Mesenchymal stem cell (in vitro differentiated cells and primary cell): ENCODE measurements around the gene ZDHHC14.
A peak's percentile ranks its signal among the peaks of the same experiment; 100 is the strongest.

ENCODE experiments used
- DNase-seq: peaks from one replicate; pipeline ENCODE4 v3.0.0-alpha.2; 2013
- H2AFZ ChIP-seq: one replicate; pipeline ENCODE4 v1.6.1; 2013; ENCODE audit warnings: low read depth, mild to moderate bottlenecking, control low read depth, inconsistent platforms, low read length, moderate library complexity
- H2AK5ac ChIP-seq: 2 replicates; pipeline ENCODE4 v1.6.1; 2013; ENCODE audit warnings: low read length, moderate library complexity, mild to moderate bottlenecking, inconsistent platforms; ENCODE audit not compliant: severe bottlenecking
- H2BK120ac ChIP-seq: one replicate; pipeline ENCODE4 v1.6.1; 2013; ENCODE audit warnings: low read depth, mild to moderate bottlenecking, inconsistent platforms, low read length, moderate library complexity
- H2BK12ac ChIP-seq, 2 experiments: one replicate each; pipeline ENCODE4 v1.6.1; 2013; ENCODE audit warnings: inconsistent platforms in 2 of 2, low read length in 2 of 2, mild to moderate bottlenecking in 2 of 2, moderate library complexity in 2 of 2, control low read depth in 1 of 2
- H2BK15ac ChIP-seq: one replicate; pipeline ENCODE4 v1.6.1; 2013; ENCODE audit warnings: mild to moderate bottlenecking, low read depth, inconsistent platforms; ENCODE audit not compliant: poor library complexity, severe bottlenecking
- H2BK5ac ChIP-seq: 2 replicates; pipeline ENCODE4 v1.6.1; 2013; ENCODE audit warnings: low read depth, mild to moderate bottlenecking, low read length, control low read depth, inconsistent platforms; ENCODE audit not compliant: poor library complexity, severe bottlenecking
- H3K14ac ChIP-seq, 2 experiments: one replicate each; pipeline ENCODE4 v1.6.1; 2013; ENCODE audit warnings: inconsistent platforms in 2 of 2, low read length in 2 of 2, control low read depth in 1 of 2, mild to moderate bottlenecking in 1 of 2, moderate library complexity in 1 of 2
- H3K18ac ChIP-seq, 2 experiments: one replicate each; pipeline ENCODE4 v1.6.1; 2013; ENCODE audit warnings: inconsistent platforms in 2 of 2, low read length in 2 of 2, control low read depth in 1 of 2, low read depth in 1 of 2, mild to moderate bottlenecking in 1 of 2
- H3K23ac ChIP-seq, 2 experiments: one replicate each; pipeline ENCODE4 v1.6.1; 2013; ENCODE audit warnings: inconsistent platforms in 2 of 2, low read length in 2 of 2, mild to moderate bottlenecking in 2 of 2, moderate library complexity in 2 of 2, control low read depth in 1 of 2
- H3K27ac ChIP-seq: 2 replicates; pipeline ENCODE4 v1.5.1; 2013; ENCODE audit warnings: mild to moderate bottlenecking, moderate library complexity, low read length, control low read depth, inconsistent platforms; ENCODE audit not compliant: poor library complexity, severe bottlenecking
- H3K27me3 ChIP-seq, 2 experiments: 2 replicates each; pipeline versions ENCODE4 v1.6.1 to v1.7.0; 2013; ENCODE audit warnings: low read length in 2 of 2, mild to moderate bottlenecking in 2 of 2, moderate library complexity in 2 of 2, control low read depth in 1 of 2, inconsistent platforms in 1 of 2; ENCODE audit not compliant: control insufficient read depth in 1 of 2, insufficient read depth in 1 of 2
- H3K36me3 ChIP-seq, 2 experiments: 2 replicates each; pipeline versions ENCODE4 v1.6.1 to v1.7.0; 2013; ENCODE audit warnings: low read length in 2 of 2, control low read depth in 1 of 2, inconsistent platforms in 1 of 2, low read depth in 1 of 2, mild to moderate bottlenecking in 1 of 2; ENCODE audit not compliant: insufficient read depth in 2 of 2, control insufficient read depth in 1 of 2
- H3K4ac ChIP-seq, 2 experiments: one replicate each; pipeline ENCODE4 v1.6.1; 2013; ENCODE audit warnings: inconsistent platforms in 2 of 2, low read length in 2 of 2, mild to moderate bottlenecking in 2 of 2, moderate library complexity in 2 of 2, control low read depth in 1 of 2, low read depth in 1 of 2
- H3K4me1 ChIP-seq: 2 replicates; pipeline ENCODE4 v1.6.1; 2013; ENCODE audit warnings: low read depth, low read length, control low read depth; ENCODE audit not compliant: control insufficient read depth, insufficient read depth
- H3K4me2 ChIP-seq: 2 replicates; pipeline ENCODE4 v1.6.1; 2013; ENCODE audit warnings: low read length, mild to moderate bottlenecking, inconsistent platforms; ENCODE audit not compliant: poor library complexity, severe bottlenecking
- H3K4me3 ChIP-seq, 2 experiments: 2 replicates each; pipeline versions ENCODE4 v1.5.1 to v1.7.0; 2013; ENCODE audit warnings: low read length in 2 of 2, mild to moderate bottlenecking in 2 of 2, control low read depth in 1 of 2, low read depth in 1 of 2; ENCODE audit not compliant: insufficient read depth in 1 of 2
- H3K79me1 ChIP-seq: replicated peaks from 2 replicates; pipeline ENCODE4 v1.6.1; 2013; ENCODE audit warnings: mild to moderate bottlenecking, control low read depth, low read length, inconsistent platforms; ENCODE audit not compliant: poor library complexity, severe bottlenecking
- H3K9ac ChIP-seq: 2 replicates; pipeline ENCODE4 v1.7.0; 2013; ENCODE audit warnings: mild to moderate bottlenecking, low read length, moderate library complexity
- H3K9me3 ChIP-seq: 2 replicates; pipeline ENCODE4 v1.7.0; 2013; ENCODE audit warnings: mild to moderate bottlenecking, low read length; ENCODE audit not compliant: control insufficient read depth
- H4K8ac ChIP-seq: one replicate; pipeline ENCODE4 v1.6.1; 2013; ENCODE audit warnings: inconsistent platforms, mild to moderate bottlenecking, low read length, moderate library complexity
- H4K91ac ChIP-seq: one replicate; pipeline ENCODE4 v1.6.1; 2013; ENCODE audit warnings: mild to moderate bottlenecking, low read length, inconsistent platforms
- WGBS: methylation state at CpG from one replicate; pipeline ENCODE4 v1.1.7; 2013; ENCODE audit warnings: mixed read lengths; 5-methylcytosine and 5-hydroxymethylcytosine counted together

Gene ZDHHC14

GRCh38 chr6:157530126-157530525 is 149.1 kb downstream of the ZDHHC14 start:
- no peak for DNase-seq
- WGBS = 97% methylated on average over 4 of the region's 4 CpGs
- Histone ChIP-seq H2AK5ac (no peak overlapping the region), H3K4me3 (no peak overlapping the region), H3K36me3 (peaks cover 0 to 3% of the 10 kb centered on the region in 2 experiments), H3K4me2 (no peak overlapping the region), H3K4ac (no peak overlapping the region), H3K9ac (no peak overlapping the region), H3K27me3 (peaks cover 0 to 57% of the 10 kb centered on the region in 2 experiments), H2BK15ac (no peak overlapping the region), H2BK12ac (no peak overlapping the region), H3K18ac (no peak overlapping the region), H3K14ac (no peak overlapping the region), H4K91ac (no peak overlapping the region), H3K9me3 (no peaks in the 10 kb centered on the region), H2BK5ac (no peak overlapping the region), H2BK120ac (no peak overlapping the region), H2AFZ (no peak overlapping the region), H3K23ac (no peak overlapping the region), H3K79me1 (peaks cover 12% of the 10 kb centered on the region), H3K4me1 (peaks cover 17% of the 10 kb centered on the region), H3K27ac (no peak overlapping the region), H4K8ac (no peak overlapping the region)

- 89% methylated on average over 8 of the region's 10 CpGs for WGBS
- no peak overlapping the region for H3K4ac ChIP-seq
- H3K79me1 ChIP-seq = peaks cover 12% of the 10 kb centered on the region
- no peak overlapping the region for H2BK12ac ChIP-seq
- H3K27me3 ChIP-seq = peaks cover 0 to 51% of the 10 kb centered on the region in 2 experiments
- DNase-seq = no peak
- no peak overlapping the region for H2BK5ac ChIP-seq
- no peak overlapping the region for H3K9ac ChIP-seq
- H2BK120ac ChIP-seq = no peak overlapping the region
- H3K4me1 ChIP-seq = peaks cover 18% of the 10 kb centered on the region
- H4K91ac ChIP-seq = no peak overlapping the region
- no peak overlapping the region for H2AK5ac ChIP-seq
- no peak overlapping the region for H3K23ac ChIP-seq
- H3K14ac ChIP-seq = peak overlapping the region in 1 of 2 experiments; percentile 67
- H2AFZ ChIP-seq = no peak overlapping the region
- no peak overlapping the region for H3K4me3 ChIP-seq
- H3K18ac ChIP-seq = no peak overlapping the region
- H3K27ac ChIP-seq = no peak overlapping the region
- no peak overlapping the region for H3K4me2 ChIP-seq
- H3K9me3 ChIP-seq = no peaks in the 10 kb centered on the region
- H2BK15ac ChIP-seq = no peak overlapping the region
- no peak overlapping the region for H4K8ac ChIP-seq
- H3K36me3 ChIP-seq = peaks cover 0 to 3% of the 10 kb centered on the region in 2 experiments
Observed at GRCh38 chr6:157530724-157531168, 149.8 kb downstream of the ZDHHC14 start.

DNA sequence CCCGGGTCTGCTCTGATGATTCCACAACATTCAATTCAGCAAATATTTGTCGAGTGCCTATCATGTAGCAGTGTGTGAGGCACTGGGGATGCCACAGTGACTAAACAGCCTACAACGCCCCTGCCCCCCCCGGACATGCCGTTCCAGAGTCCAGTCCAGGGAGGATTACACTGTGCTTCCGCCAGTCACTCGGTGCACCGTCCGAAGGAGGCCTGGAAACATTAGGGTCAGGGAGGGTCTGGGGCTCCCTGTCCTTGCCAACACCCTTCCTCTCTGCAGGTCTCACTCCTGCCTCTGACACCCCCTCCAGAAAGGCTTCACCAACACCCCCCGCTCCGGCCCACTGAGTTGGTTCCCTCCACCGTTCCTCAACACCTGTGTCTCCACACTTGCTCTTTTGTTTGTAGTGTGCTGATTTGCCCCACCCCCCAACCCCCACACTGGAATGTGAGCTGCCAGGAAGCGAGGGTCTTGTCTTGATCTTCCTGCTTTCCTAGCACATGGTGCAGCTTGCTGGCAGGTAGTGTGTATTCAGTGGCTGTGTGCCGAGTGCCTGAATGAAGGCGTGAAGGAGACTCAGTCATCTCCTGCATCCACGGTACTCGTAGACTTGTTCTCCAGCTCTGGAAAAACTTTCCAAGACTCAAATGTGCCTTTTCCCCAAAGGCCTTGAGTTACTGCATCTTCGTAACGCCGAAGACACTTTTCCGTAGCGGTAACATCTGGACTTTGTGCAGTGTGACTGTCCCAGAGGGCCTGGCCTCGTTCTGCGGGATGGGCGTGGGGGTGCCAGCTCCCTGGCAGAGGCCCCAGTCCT is 150.4 kb downstream of the ZDHHC14 start:
- no peak overlapping the region for H2AK5ac ChIP-seq
- H3K4ac ChIP-seq = no peak overlapping the region
- no peak overlapping the region for H2BK12ac ChIP-seq
- peaks cover 18% of the 10 kb centered on the region for H3K4me1 ChIP-seq
- no peak overlapping the region for H2BK15ac ChIP-seq
- H3K79me1 ChIP-seq = peaks cover 12% of the 10 kb centered on the region
- H3K27ac ChIP-seq = no peak overlapping the region
- H4K8ac ChIP-seq = no peak overlapping the region
- H3K4me2 ChIP-seq = no peak overlapping the region
- H3K23ac ChIP-seq = no peak overlapping the region
- H4K91ac ChIP-seq = no peak overlapping the region
- 84% methylated on average over 25 of the region's 25 CpGs for WGBS
- peaks cover 0 to 46% of the 10 kb centered on the region in 2 experiments for H3K27me3 ChIP-seq
- H3K36me3 ChIP-seq = peaks cover 0 to 3% of the 10 kb centered on the region in 2 experiments
- no peaks in the 10 kb centered on the region for H3K9me3 ChIP-seq
- H3K9ac ChIP-seq = no peak overlapping the region
- H3K18ac ChIP-seq = peak overlapping the region in 1 of 2 experiments; percentile 59
- DNase-seq = no peak
- H2BK120ac ChIP-seq = no peak overlapping the region
- H3K4me3 ChIP-seq = no peak overlapping the region
- H3K14ac ChIP-seq = peak overlapping the region in 1 of 2 experiments; percentile 67
- H2AFZ ChIP-seq = no peak overlapping the region
- no peak overlapping the region for H2BK5ac ChIP-seq

- Histone ChIP-seq H3K14ac (no peak overlapping the region), H3K36me3 (peaks cover 0 to 3% of the 10 kb centered on the region in 2 experiments), H3K27me3 (peaks cover 0 to 40% of the 10 kb centered on the region in 2 experiments), H2BK12ac (no peak overlapping the region), H3K23ac (no peak overlapping the region), H4K91ac (no peak overlapping the region), H3K4me1 (peaks cover 18% of the 10 kb centered on the region), H3K27ac (no peak overlapping the region), H2BK5ac (no peak overlapping the region), H2AK5ac (no peak overlapping the region), H3K4me3 (no peak overlapping the region), H4K8ac (no peak overlapping the region), H3K4me2 (no peak overlapping the region), H2BK15ac (no peak overlapping the region), H3K18ac (peak overlapping the region in 1 of 2 experiments; percentile 59), H2AFZ (no peak overlapping the region), H2BK120ac (no peak overlapping the region), H3K79me1 (peaks cover 12% of the 10 kb centered on the region), H3K4ac (no peak overlapping the region), H3K9ac (no peak overlapping the region), H3K9me3 (no peaks in the 10 kb centered on the region)
- whole genome bisulfite sequencing = 97% methylated on average over 3 of the region's 3 CpGs
- no peak for DNase-seq
Observed at GRCh38 chr6:157531986-157532365, 151.0 kb downstream of the ZDHHC14 start.
